Keratinocyte (primary cell): Measurements from ENCODE around the gene MYMK. TPM values are rescaled to one million over a fixed set of nuclear protein-coding genes. Genes with fewer than 3 reads are reported as not detected.

Experiments used
- DNase-seq: peaks from one replicate; pipeline ENCODE4 v3.0.0-alpha.2; 2011; ENCODE audit warnings: low read depth, missing footprints, low spot score
- FAIRE-seq: peaks from 2 replicates; lab custom pipeline; 2011; peaks lifted over from hg19 to GRCh38; lab: Jason Lieb, UNC
- H2AFZ ChIP-seq: 2 replicates; pipeline ENCODE4 v1.6.0; 2012; ENCODE audit warnings: low read length, control low read depth, inconsistent platforms; ENCODE audit not compliant: control insufficient read depth
- H3K27ac ChIP-seq: 2 replicates; pipeline ENCODE4 v1.5.1; 2011; ENCODE audit warnings: low read length; ENCODE audit not compliant: control insufficient read depth, insufficient read depth
- H3K27me3 ChIP-seq: 3 replicates; pipeline ENCODE4 v1.6.0; 2011; ENCODE audit warnings: low read length; ENCODE audit not compliant: control insufficient read depth, insufficient read depth; ENCODE audit errors: extremely low read depth
- H3K36me3 ChIP-seq, 2 experiments: 2 replicates in 1 of 2; 3 replicates in 1 of 2; pipeline ENCODE4 v1.5.1; 2011; ENCODE audit warnings: low read length in 2 of 2, mild to moderate bottlenecking in 1 of 2; ENCODE audit not compliant: control insufficient read depth in 2 of 2, insufficient read depth in 2 of 2; ENCODE audit errors: extremely low read depth in 1 of 2
- H3K4me1 ChIP-seq: 3 replicates; pipeline ENCODE4 v1.5.1; 2011; ENCODE audit warnings: low read length; ENCODE audit not compliant: control insufficient read depth, insufficient read depth; ENCODE audit errors: extremely low read depth
- H3K4me2 ChIP-seq: 3 replicates; pipeline ENCODE4 v1.6.0; 2011; ENCODE audit warnings: low read depth, low read length; ENCODE audit not compliant: control insufficient read depth, insufficient read depth; ENCODE audit errors: extremely low read depth
- H3K4me3 ChIP-seq, 3 experiments: fragments of 200-600 bp in 1 of 3; sonication (generic) in 1 of 3; 2 replicates in 2 of 3; 3 replicates in 1 of 3; pipeline ENCODE4 v1.5.1; 2011 to 2016; ENCODE audit warnings: low read length in 3 of 3, mild to moderate bottlenecking in 3 of 3, control low read depth in 2 of 3, inconsistent platforms in 1 of 3, low read depth in 1 of 3, mixed read lengths in 1 of 3, mixed run types in 1 of 3, moderate library complexity in 1 of 3; ENCODE audit not compliant: control insufficient read depth in 2 of 3, insufficient read depth in 2 of 3; ENCODE audit errors: extremely low read depth in 1 of 3
- H3K79me2 ChIP-seq: 2 replicates; pipeline ENCODE4 v1.6.0; 2012; ENCODE audit warnings: low read length; ENCODE audit not compliant: control insufficient read depth, insufficient read depth
- H3K9ac ChIP-seq: 3 replicates; pipeline ENCODE4 v1.6.0; 2011; ENCODE audit warnings: low read length; ENCODE audit not compliant: control insufficient read depth, insufficient read depth; ENCODE audit errors: extremely low read depth
- H3K9me1 ChIP-seq: 3 replicates; pipeline ENCODE4 v1.6.0; 2011; ENCODE audit warnings: low read length; ENCODE audit not compliant: control insufficient read depth, insufficient read depth; ENCODE audit errors: extremely low read depth
- H3K9me3 ChIP-seq: 2 replicates; pipeline ENCODE4 v1.5.1; 2012; ENCODE audit warnings: low read depth, low read length; ENCODE audit not compliant: control insufficient read depth
- H4K20me1 ChIP-seq: 3 replicates; pipeline ENCODE4 v1.6.0; 2011; ENCODE audit warnings: low read length; ENCODE audit not compliant: control insufficient read depth, insufficient read depth; ENCODE audit errors: extremely low read depth
- CTCF ChIP-seq, 3 experiments: IDR thresholded peaks in 1 of 3; conservative IDR thresholded peaks in 1 of 3; optimal IDR thresholded peaks in 1 of 3; 2 replicates in 2 of 3; 3 replicates in 1 of 3; pipeline versions ENCODE3 to v1.5.1; 2011; ENCODE audit warnings: low read length in 3 of 3, mild to moderate bottlenecking in 3 of 3, moderate library complexity in 2 of 3, control low read depth in 1 of 3, inconsistent platforms in 1 of 3; ENCODE audit not compliant: insufficient read depth in 2 of 3; ENCODE audit errors: extremely low read depth in 1 of 3
- EZH2 ChIP-seq: IDR thresholded peaks from one replicate; pipeline ENCODE4 v1.6.1; 2012; ENCODE audit warnings: inconsistent platforms, mild to moderate bottlenecking, low read length, moderate library complexity
- dilution Hi-C: fragments of 300-500 bp; cut with MboI; formaldehyde crosslinking; loops from one replicate; pipeline ENCODE4 v1.7.0; 2020; ENCODE audit warnings: low sequenced_read_pairs; ENCODE audit not compliant: extremely low pct_ligation_motif_present
- polyA plus RNA-seq, 5 experiments: library from polyadenylated mRNA; depleted of rRNA in 3 of 5; stranded (reverse) in 3 of 5; stranded (forward) in 1 of 5; unstranded in 1 of 5; fragments of >200 nt; gene quantifications; 1 replicate in 1 of 5; 2 replicates in 3 of 5; 3 replicates in 1 of 5; pipeline versions ENCODE4 v1.2.1 to v1.2.3, GENCODE V29; 2011 to 2012; ENCODE audit warnings: missing spikeins in 2 of 5, low read depth in 1 of 5, low replicate concordance in 1 of 5

Gene MYMK
- polyA plus RNA-seq, 1 donor (not counting 4 experiments of a cell fraction or from before 2014, with no cell fraction given) = not detected

- peaks cover 27% of the 10 kb centered on the region for H3K27me3 ChIP-seq
- H3K9me3 ChIP-seq = no peaks in the 10 kb centered on the region
- H3K4me1 ChIP-seq = no peaks in the 10 kb centered on the region
- no peak overlapping the region for H3K4me3 ChIP-seq
- H3K9ac ChIP-seq = no peak overlapping the region
- H3K4me2 ChIP-seq = peak overlapping the region; percentile 52
- peaks cover 2% of the 10 kb centered on the region for H4K20me1 ChIP-seq
- dilution Hi-C loops = no loop called here
- FAIRE-seq = no peak
- TF ChIP-seq EZH2 (no peak), CTCF (optimal IDR thresholded peaks at IDR 0.05 in 1 of 3, IDR thresholded peaks at IDR 0.05 in 1 of 3, conservative IDR thresholded peaks at IDR 0.05 in 1 of 3; ENCODE audit: extremely low read depth in 1 of 3, insufficient read depth in 2 of 3, low read length in 3 of 3) (no peak)
- no peak overlapping the region for H3K27ac ChIP-seq
- H3K9me1 ChIP-seq = no peaks in the 10 kb centered on the region
- no peaks in the 10 kb centered on the region for H3K79me2 ChIP-seq
- no peak overlapping the region for H2AFZ ChIP-seq
- DNase-seq = no peak
- H3K36me3 ChIP-seq = no peaks in the 10 kb centered on the region
Observed at GRCh38 chr9:133519693-133520092, 5.1 kb downstream of the MYMK start.

DNA sequence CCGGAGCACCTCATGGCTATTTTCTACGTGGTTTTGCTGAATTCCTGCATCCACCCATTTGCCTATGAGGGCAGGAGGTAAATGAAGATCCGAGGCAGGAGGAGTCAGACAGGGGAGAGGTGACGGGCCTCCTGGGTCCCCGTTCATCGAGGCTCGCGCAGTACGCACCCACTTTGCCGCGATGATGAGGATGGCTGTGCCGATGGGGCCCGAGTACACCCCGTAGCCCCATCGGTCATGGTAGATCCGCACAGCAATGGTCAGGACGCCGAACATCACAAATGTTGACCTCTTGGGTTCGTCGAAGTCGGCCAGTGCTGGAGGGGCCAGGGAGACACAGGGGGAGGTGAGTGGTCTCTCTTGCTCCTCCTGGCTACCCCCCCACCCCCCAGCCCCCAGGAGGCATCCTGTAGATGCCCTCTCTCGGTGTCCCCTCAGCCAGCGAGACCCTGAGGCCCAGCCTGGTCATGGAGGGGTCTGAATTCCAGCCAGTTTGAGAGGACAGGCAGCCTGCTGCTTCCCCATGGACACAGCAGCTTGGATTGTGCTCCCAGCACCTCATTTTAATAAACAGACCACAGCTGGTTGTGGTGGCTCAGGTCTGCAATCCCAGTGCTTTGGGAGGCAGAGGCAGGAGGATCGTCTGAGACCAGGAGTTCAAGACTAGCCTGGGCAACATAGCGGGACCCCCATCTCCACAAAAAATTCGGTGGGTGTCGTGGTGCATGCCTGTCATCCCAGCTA, 5.9 kb downstream of the MYMK start:
- Histone ChIP-seq H3K9me1 (no peaks in the 10 kb centered on the region), H3K79me2 (no peaks in the 10 kb centered on the region), H4K20me1 (peaks cover 2% of the 10 kb centered on the region), H3K36me3 (no peaks in the 10 kb centered on the region), H3K9me3 (no peaks in the 10 kb centered on the region), H3K4me1 (no peaks in the 10 kb centered on the region), H3K27ac (no peak overlapping the region), H3K4me3 (no peak overlapping the region), H2AFZ (no peak overlapping the region), H3K9ac (no peak overlapping the region), H3K27me3 (peaks cover 22% of the 10 kb centered on the region), H3K4me2 (no peak overlapping the region)
- FAIRE-seq (no peak), DNase-seq (no peak)
- TF ChIP-seq CTCF (optimal IDR thresholded peaks at IDR 0.05 in 1 of 3, IDR thresholded peaks at IDR 0.05 in 1 of 3, conservative IDR thresholded peaks at IDR 0.05 in 1 of 3; ENCODE audit: extremely low read depth in 1 of 3, insufficient read depth in 2 of 3, low read length in 3 of 3) (no peak), EZH2 (no peak)
- dilution Hi-C loops = no loop called here
